Fibroblast of peridontal ligament (primary cell): ENCODE measurements around the gene EFCAB6.

Source experiments
- DNase-seq: peaks from one replicate; pipeline ENCODE4 v3.0.0-alpha.2; 2010; ENCODE audit errors: extremely low read depth

The EFCAB6 gene

GRCh38 chr22:43848366-43849171 is 36.5 kb upstream of the EFCAB6 start:
- no peak for DNase-seq

DNA sequence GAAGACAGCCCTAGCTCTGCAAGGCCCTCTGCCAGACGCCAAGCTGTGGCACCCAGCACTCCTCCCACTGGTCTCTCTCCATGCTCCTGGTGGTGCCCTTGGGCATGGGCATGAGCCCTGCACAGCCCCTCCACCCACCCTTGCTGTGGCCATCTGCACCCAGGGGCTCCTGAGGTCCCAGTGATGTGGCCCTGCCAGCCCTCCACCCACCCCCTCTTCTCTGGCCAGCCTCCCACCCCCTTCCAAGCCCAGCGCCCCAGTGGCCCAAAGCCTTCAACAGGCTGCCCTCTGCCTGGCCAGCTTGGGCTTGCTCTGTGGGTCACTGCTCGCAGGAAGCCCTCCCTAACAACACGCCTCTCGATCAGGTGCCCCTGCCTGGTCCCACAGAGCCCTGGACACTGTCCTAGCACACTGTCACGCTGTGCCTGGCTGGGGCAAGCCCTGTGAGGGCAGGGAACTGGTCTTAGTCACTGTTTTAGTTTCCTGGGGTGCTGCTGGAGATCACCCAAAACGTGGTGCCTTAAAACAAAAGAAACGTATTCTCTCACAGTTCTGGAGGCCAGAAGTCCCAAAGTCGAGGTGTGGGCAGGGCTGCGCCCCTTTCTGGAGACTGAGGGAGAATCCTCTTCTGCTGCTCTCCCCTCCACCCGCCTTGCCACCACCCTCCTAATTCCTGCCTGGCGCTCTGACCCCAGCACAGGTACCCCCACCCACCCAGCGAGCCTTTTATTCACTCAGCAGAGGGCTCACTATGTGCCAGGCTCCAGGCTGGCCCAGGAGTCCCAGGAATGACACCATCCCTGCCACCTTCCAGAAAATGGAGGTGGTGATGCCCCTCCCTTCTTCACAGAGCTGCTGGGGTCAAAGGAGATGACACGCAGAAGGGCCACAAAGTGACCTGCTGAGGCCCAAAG is 35.5 kb upstream of the EFCAB6 start:
- DNase-seq = no peak

DNA sequence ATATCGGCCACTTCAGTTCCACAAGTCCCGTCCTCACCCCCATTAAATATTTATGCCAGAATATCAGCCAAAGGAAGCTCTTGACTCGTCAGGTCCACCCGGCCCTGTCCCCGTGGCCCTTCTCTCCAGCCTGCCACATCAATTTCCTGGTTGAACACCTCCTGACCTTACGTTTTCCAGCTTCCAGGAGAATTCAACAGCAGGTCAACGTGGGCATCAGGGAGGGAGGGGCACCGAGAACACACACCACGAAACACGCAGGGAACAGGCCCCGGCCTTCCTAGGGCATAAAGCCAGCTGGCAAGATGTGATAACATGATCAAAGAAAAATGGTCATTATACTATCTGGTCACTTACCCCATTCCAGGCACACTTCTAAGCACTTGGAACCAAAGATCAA is 34.9 kb upstream of the EFCAB6 start:
- DNase-seq = no peak

DNA sequence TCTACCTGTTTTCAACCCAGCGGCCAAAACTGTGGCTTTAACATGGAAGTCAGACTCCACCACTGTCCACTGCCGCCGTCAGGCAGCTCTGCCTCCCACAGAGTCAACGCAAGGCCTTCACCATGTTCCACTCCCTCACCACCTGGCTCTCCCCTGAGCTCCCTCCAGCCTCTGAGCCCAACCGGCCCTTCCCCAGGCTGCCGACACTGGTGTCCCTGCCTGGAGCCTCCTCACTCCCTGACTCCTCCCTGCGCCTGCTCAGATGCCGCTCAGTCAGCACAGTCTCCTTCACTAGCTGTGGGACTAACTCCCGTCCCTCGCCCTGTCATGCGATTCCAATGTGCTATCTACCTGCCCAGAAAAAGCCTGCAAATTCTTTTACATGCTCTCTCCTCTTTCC is 33.9 kb upstream of the EFCAB6 start:
- no peak for DNase-seq

DNA sequence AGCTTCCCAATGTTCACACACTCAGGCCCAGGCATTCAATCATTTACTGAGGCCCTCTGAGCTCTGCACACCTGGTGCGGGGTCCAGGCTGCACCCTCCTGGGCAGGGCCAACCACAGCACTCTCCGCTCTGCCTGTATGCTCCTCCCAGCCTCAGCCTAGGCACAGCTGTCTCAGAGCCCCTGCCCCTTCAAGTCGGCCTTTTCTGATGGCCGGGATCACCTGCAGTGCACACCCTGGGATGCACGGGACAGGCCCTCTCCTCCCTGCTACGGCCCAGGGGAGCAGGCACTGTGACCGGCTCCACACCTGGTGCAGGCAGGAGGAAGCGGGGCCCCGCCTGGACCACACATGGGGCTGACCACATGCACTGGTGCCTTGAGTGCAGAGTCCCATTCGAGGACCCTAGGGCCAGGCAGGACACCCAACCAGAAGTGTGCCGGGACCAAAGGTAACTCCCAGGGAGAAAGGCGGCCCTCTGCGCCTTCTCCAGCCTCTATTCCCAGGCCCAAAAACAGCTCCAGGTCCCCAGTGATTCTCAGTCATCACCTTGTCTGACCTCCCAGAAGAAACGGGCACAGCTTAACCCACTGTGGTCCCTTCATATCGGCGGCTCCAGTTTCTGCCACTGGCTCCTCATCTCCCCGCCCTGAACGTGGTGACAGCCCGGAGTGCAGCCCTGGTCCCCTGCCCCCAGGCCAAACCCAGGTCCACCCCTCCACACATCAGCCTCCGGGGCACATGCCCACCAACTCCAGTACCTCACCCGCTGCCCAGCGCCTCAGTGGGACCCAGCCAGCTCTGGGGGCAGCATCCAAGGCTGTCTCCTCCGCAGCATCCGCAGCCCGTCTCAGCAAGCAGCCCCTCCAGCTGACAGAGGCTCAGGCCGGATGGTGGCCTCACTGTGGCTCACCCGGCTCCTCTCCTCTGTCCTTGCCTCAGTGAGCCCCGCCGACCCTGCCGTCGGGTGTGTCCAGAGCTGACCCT is 32.7 kb upstream of the EFCAB6 start:
- no peak for DNase-seq

DNA sequence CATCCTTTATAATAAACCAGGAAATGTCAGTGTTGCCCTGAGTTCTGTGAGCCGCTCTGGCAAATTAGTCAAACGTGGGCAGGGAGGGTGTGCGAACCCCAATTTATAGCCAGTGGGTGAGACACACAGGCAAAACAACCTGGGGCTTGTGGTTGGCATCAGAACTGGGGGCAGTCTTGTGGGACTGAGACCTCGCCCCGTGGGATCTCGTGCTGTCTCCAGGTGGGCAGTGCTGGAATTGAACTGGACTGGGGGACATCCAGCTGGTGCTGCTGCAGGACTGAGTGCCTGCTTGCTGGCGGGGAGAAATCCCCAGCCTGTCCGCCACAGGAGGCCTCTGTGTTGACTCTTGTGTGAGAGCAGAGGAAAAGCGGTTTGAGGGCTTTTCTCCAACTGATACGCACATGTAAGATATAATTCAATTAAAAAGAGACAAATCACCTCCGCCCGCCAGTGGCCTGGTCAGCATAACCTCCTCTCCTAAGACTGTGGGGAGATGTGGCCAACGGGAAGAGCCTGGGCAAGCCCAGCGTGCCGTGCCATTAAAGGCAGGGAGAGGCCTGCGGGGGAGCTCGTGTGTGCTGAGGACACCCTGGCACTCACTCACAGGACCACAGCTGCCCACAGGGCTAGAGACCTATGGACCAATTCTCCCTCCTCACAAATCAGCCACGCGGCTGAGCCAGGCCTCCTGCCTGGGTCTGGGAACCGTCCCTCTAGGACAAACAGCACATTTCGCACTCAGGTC is 31.9 kb upstream of the EFCAB6 start:
- DNase-seq = no peak

DNA sequence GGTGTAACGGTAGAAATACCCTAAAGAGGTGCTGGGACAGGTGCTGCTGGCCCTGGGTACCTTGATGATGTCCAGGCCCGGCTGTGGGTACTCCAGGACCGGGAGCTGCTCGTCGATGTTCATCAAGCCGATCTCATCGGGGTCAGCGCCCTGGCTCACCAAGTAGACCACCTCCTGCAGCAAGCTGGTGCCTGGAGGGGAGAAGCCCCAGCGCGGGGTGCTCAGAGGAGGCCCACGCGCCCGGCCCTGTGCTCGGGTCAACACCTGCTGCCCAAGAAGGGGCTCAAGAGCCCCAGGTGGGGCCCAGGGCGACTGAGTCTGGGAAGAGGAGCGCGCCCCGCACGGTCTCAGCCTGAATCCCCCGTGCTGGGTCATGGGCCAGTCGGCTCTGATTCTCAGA is 29.6 kb upstream of the EFCAB6 start:
- DNase-seq = no peak

DNA sequence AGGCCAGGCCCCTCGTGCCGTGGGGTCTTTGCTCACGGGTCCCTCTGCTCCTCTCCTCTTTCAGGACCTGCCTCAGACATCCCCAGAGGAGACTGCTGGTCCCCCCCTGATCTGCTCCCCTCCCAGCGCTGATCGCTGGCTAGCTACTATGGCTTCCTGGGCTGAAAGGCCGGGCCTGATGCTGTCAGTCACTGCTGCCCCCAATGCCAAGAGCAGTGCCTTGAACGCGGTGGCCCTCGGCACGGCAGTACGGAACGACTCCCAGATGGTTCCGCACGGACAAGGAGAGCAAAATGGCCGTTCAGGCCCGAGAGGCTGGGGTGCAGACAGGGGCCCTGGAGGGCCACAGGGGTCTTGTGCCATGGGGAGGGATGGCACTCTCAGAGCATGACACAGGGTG is 28.7 kb upstream of the EFCAB6 start:
- DNase-seq = no peak

DNA sequence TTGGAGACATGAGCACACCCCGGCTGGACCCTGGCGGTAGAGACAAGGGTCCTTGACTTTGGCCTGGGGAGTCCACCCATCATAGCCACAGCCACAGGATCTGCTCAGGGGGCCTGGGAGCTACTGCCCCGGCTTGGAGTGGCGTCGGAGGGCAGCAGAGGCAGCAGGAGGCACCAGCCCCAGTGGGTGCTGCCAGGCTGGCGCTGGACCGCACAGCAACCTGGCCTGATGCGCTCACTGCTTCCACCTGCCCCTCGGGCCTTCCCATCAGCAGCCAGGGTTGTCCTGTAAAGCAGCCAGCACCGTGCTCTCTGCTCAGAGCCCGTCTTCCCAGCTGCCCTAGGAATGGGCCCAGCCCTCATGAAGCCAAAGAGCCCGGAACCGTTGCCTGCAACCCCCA is 28.3 kb upstream of the EFCAB6 start:
- DNase-seq = no peak

DNA sequence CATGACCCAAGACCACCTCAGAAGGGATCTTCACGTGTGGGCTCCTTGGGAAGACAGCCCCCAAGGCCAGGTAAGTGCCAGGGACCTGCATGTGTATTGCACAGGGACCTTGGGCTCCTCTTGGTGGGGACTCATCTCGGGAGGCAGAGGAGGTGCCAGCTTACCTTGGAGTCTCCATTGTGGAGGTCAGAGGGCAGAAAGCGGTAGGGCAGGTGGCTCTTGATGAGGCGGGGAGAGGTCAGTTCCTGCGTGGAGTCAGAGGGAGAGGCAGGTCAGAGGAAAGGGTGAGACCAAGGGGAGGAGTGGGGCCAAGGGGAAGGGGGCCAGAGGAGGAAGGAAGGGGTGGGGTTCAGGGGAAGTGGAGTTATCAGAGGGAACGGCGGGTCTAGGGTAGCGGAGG is 27.7 kb upstream of the EFCAB6 start:
- DNase-seq = no peak

DNA sequence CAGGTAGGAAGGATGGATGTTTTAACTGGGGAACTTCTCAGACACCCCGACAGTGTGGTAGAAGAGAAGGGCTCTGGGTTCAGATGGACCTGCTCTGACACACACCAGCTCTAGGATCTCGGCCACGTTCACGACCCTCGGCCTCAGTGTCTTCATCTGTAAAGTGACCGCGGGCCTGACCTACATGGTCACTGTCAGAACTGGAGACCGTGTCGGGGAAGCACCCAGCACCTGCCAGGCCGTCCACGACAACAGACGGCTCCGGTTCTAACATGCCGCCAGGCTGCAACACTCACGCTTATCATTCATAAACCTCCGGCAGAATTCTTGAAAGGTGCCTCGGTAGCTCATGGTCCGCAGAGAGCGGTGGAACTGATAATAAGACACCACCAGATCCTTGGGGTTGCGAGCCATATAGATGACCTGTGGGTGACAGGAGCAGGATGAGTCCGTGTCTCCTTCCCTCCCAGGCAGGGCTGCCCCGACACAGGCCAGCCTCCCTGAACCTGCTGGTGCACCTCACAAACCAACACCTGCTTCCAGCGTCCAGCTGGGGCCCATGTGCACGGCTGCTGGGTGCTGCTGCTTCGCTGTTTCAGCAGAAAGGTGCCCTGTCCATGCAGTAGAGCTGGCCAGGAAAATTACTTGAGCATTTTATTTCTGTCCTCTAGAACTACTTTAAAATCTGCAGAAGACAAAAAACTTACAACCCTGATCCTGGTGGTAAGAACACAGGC is 26.6 kb upstream of the EFCAB6 start:
- no peak for DNase-seq

GRCh38 chr22:43838161-43838560 is 26.1 kb upstream of the EFCAB6 start:
- DNase-seq = no peak

DNA sequence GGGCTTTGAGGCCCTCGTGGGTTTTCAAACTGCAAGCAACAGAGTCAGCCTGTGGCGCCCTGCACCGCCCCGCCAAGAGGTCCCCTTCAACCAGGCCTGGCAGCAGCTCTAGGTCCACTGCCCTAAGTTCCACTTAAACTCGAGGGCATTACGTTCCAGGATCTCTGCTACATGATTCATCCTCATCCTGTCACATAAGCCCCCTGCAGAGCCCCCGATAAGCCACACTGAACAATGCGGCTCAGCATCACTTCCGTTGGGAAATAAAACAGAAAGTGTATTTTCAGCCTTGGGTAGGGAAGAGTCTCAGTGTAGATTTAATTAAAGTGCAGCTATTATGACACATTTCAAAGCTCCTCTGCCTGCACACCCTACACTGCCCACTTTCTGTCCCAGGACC is 25.6 kb upstream of the EFCAB6 start:
- no peak for DNase-seq

DNA sequence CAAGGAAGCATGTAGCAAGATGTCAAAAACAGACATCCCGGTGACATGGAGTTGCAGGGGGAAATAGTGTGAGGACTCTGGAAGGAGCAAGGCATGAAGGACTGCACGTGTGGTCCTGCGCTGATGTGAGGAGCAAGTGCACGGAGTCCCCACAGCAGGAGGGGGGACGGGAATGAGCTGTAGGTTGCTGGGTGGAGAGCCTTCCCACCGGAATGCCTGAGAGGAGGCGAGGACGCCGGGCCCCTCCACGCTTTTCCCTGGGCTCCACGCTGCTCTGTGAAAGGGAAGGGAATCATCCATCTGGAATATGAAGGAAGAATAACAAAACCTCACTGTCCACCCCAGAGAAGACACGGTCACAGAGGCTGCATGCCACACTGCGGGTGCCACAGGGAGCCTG is 23.6 kb upstream of the EFCAB6 start:
- DNase-seq = no peak

GRCh38 chr22:43835166-43835565 is 23.1 kb upstream of the EFCAB6 start:
- DNase-seq = no peak

- no peak for DNase-seq
Observed at GRCh38 chr22:43833286-43834240, 21.5 kb upstream of the EFCAB6 start.

- DNase-seq = no peak
Observed at GRCh38 chr22:43832393-43833265, 20.5 kb upstream of the EFCAB6 start.
